ENCODE results near the gene FSIP1. TPM values are rescaled to one million over a fixed set of nuclear protein-coding genes. Genes with fewer than 3 reads are reported as not detected.

Gene FSIP1
- polyA plus RNA-seq, 1 experiment, result 0.43 TPM

GRCh38 chr15:39582286-39582976 lies 200.2 kb downstream of the FSIP1 start:
- H3K27ac ChIP-seq (ENCODE audit: low read depth, low read length), result peak overlapping the region; percentile 90
- CTCF ChIA-PET, result interaction anchor here (0.6 to 2.9 kb wide), 8 partner anchors 62 to 875 kb away, joined by 3 to 14 read pairs (median 4); no protein-coding TSS in a partner anchor
- no peaks in the 10 kb centered on the region for H3K9me3 ChIP-seq (ENCODE audit: control insufficient read depth, insufficient read depth, low read length)
- no peak for TF ChIP-seq CTCF (IDR thresholded peaks at IDR 0.05; ENCODE audit: low read depth, low read length)
- POLR2A ChIA-PET, result interaction anchor here (0.5 to 3.9 kb wide), 27 partner anchors 9 to 1110 kb away, joined by 3 to 86 read pairs (median 5); partner anchors contain the start of gene FSIP1
- H3K4me3 ChIP-seq (ENCODE audit: low read depth, low read length), result peak overlapping the region; percentile 99
- no peaks in the 10 kb centered on the region for H3K27me3 ChIP-seq (ENCODE audit: control insufficient read depth, insufficient read depth, low read length)
- DNase-seq (ENCODE audit: low read depth, low spot score), result no peak

GRCh38 chr15:39581793-39582285 lies 200.8 kb downstream of the FSIP1 start:
- peak overlapping the region; percentile 99 for H3K4me3 ChIP-seq (ENCODE audit: low read depth, low read length)
- ChIA-PET CTCF (interaction anchor here (0.9 to 2.9 kb wide), 4 partner anchors 175 to 874 kb away, joined by 4 to 14 read pairs (median 4); no protein-coding TSS in a partner anchor), POLR2A (interaction anchor here (0.7 to 3.9 kb wide), 28 partner anchors 9 to 1109 kb away, joined by 3 to 86 read pairs (median 8); partner anchors contain the start of genes EIF2AK4 and FSIP1)
- no peaks in the 10 kb centered on the region for H3K27me3 ChIP-seq (ENCODE audit: control insufficient read depth, insufficient read depth, low read length)
- no peak for DNase-seq (ENCODE audit: low read depth, low spot score)
- TF ChIP-seq CTCF (IDR thresholded peaks at IDR 0.05; ENCODE audit: low read depth, low read length), result peak; percentile 50
- H3K27ac ChIP-seq (ENCODE audit: low read depth, low read length), result peak overlapping the region; percentile 90
- H3K9me3 ChIP-seq (ENCODE audit: control insufficient read depth, insufficient read depth, low read length), result no peaks in the 10 kb centered on the region

DNA sequence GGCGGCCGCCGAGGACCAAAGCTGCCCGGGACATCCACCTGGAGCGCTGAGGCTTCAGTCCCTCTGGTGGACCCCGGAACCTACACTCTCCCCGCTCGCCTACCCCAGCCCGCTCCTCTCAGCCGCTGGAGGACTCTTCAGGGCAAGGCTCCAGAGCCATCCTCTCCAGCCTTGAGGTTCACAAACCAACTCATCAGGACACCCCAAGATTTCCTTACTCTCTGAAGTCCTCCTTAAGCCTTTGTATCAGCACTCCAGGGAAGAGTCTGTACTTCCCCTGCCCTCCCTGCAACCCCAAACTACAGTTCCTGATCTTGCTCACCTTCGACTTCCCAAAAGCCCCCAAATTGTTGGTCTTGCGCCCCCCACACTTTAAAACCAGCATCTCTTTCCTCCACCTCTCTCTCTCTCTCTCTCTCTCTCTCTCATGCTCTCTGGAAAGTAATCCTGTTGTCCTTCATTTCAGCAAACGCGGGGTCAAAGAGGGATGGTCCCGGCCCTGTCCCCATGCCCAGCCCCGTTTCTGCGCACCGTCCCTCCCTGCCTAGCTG lies 201.3 kb downstream of the FSIP1 start:
- 0 out of 2 replicates have a peak, but pooled peaks have one; percentile 3 for TF ChIP-seq CTCF (IDR thresholded peaks at IDR 0.05; ENCODE audit: low read depth, low read length)
- ChIA-PET CTCF (interaction anchor here (0.5 to 2.1 kb wide), 14 partner anchors 114 to 877 kb away, joined by 3 to 15 read pairs (median 4); no protein-coding TSS in a partner anchor), POLR2A (interaction anchor here (0.6 to 3.9 kb wide), 54 partner anchors 10 to 1109 kb away, joined by 3 to 86 read pairs (median 6); partner anchors contain the start of genes EIF2AK4 and FSIP1)
- H3K27me3 ChIP-seq (ENCODE audit: control insufficient read depth, insufficient read depth, low read length), result no peaks in the 10 kb centered on the region
- H3K4me3 ChIP-seq (ENCODE audit: low read depth, low read length), result peak overlapping the region; percentile 99
- DNase-seq (ENCODE audit: low read depth, low spot score), result no peak
- peak overlapping the region; percentile 90 for H3K27ac ChIP-seq (ENCODE audit: low read depth, low read length)
- no peaks in the 10 kb centered on the region for H3K9me3 ChIP-seq (ENCODE audit: control insufficient read depth, insufficient read depth, low read length)

GRCh38 chr15:39580485-39581241 lies 202.0 kb downstream of the FSIP1 start, which contains the start of gene THBS1:
TSS of gene THBS1 (plus strand) at chr15:39581079. CDS start at chr15:39581858, 779 bp downstream.
- H3K9me3 ChIP-seq (ENCODE audit: control insufficient read depth, insufficient read depth, low read length), result no peaks in the 10 kb centered on the region
- peak within 1 kb of the TSS; percentile 99 for H3K4me3 ChIP-seq (ENCODE audit: low read depth, low read length)
- TF ChIP-seq CTCF (IDR thresholded peaks at IDR 0.05; ENCODE audit: low read depth, low read length), result no peak
- peak; percentile 95 for DNase-seq (ENCODE audit: low read depth, low spot score)
- H3K27ac ChIP-seq (ENCODE audit: low read depth, low read length), result peak within 1 kb of the TSS; percentile 99
- ChIA-PET POLR2A (interaction anchor here (0.6 to 3.9 kb wide), 64 partner anchors 10 to 866 kb away, joined by 3 to 86 read pairs (median 5); partner anchors contain the start of gene FSIP1), CTCF (interaction anchor here (0.5 to 2.1 kb wide), 22 partner anchors 114 to 879 kb away, joined by 3 to 15 read pairs (median 4); no protein-coding TSS in a partner anchor)
- no peaks in the 10 kb centered on the region for H3K27me3 ChIP-seq (ENCODE audit: control insufficient read depth, insufficient read depth, low read length)

Measured in AG04450 (cell line).